ENCODE measurements around the gene IDE. TPM values are rescaled to one million over a fixed set of nuclear protein-coding genes. Genes with fewer than 3 reads are reported as not detected.

The IDE gene
- 22.1 and 34.9 TPM in 2 replicates for total RNA-seq

DNA sequence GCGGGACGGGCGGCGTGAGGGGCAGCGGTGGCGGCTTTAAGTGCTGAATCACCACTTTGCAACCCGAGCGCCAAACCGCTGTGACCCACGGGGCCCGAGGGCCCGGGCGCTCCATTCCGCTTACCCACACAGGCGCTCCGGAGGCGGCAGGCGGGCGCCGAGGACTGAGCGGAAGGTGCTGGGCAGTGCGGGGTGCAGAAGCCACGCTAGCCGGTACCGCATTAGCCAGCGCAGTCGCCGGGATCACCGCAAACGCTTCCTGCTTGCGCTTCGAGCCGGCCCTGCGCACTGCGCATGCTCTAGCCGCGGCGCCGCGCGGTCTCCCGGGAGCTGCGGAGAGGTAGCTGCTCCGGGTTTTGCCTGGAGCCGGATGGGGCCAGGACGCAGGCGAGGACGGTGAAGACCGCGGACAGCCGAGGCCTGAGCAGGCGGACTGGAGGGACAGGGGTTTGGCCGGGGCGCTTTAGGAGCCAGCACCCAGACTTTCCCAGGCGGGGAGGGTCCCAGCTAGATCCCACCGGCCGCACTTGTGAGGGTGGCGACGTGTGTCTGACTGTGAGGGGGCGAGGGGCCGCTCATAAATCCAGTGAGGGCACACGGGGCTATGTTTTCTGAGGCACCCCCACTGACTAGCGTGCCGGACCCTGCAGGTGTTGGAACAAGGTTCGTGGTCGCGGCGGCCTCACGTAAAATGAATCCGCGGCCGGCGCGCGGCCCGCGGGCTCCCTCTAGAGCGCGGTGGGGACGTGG, at the start of gene IDE:
TSS of gene IDE (minus strand) at position 296 of the 750 bp plus-strand sequence. CDS start at position 222, 74 bp downstream.

GRCh38 chr10:92592761-92593618, 19.1 kb upstream of the IDE start, which contains the start of gene KIF11:
Gene KIF11 (plus strand): TSS chr10:92593130. CDS start chr10:92593376, 246 bp downstream.

Other genes starting within 250 kb of the IDE start
- gene KIF11, start 19.0 kb upstream of the IDE start, total RNA-seq, result 4.3 and 5.8 TPM in 2 replicates
- gene HHEX, start 115.9 kb upstream of the IDE start, total RNA-seq, result 50.5 and 54.9 TPM in 2 replicates

Measured in dermis lymphatic vessel endothelial cell (primary cell).